ENCODE results near the gene DHX29.

DNA sequence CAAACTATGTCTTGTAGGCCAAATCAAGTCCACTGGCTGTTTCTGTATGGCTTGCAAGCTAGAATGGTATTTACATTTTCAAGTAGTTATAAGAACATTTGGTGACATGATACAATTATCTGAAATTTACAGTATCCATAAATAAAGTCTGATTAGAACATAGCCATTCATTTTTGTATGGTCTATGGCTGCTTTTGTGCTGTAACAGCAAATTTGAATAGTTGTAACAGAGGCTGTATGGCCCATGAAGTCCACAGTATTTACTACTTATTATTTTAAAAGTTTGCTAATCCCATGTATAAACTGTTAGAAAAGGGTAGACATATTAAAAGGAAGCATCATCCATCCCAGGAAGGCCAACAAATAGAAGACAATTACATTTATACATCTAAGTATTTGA is 17.7 kb downstream of the DHX29 start:
- TF ChIP-seq, protein P1, sequence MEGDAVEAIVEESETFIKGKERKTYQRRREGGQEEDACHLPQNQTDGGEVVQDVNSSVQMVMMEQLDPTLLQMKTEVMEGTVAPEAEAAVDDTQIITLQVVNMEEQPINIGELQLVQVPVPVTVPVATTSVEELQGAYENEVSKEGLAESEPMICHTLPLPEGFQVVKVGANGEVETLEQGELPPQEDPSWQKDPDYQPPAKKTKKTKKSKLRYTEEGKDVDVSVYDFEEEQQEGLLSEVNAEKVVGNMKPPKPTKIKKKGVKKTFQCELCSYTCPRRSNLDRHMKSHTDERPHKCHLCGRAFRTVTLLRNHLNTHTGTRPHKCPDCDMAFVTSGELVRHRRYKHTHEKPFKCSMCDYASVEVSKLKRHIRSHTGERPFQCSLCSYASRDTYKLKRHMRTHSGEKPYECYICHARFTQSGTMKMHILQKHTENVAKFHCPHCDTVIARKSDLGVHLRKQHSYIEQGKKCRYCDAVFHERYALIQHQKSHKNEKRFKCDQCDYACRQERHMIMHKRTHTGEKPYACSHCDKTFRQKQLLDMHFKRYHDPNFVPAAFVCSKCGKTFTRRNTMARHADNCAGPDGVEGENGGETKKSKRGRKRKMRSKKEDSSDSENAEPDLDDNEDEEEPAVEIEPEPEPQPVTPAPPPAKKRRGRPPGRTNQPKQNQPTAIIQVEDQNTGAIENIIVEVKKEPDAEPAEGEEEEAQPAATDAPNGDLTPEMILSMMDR (IDR thresholded peaks at IDR 0.05) = no peak
- TF ChIP-seq EZH2 (IDR thresholded peaks at IDR 0.05; ENCODE audit: borderline replicate concordance, insufficient read depth, low read depth, low read length, poor library complexity, severe bottlenecking) = no peak
